Measurements from ENCODE around the gene YBX2. TPM values are rescaled to one million over a fixed set of nuclear protein-coding genes. Genes with fewer than 3 reads are reported as not detected.

YBX2 gene
- total RNA-seq, 1 donor from 2014 or later: 0.57 TPM

- DNase-seq (ENCODE audit: low spot score): peak; percentile 100
- TF ChIP-seq CTCF (IDR thresholded peaks at IDR 0.05): peak; percentile 10
- H3K4me3 Mint-ChIP-seq (ENCODE audit: unreplicated experiment): peak within 1 kb of the TSS; percentile 93
- H3K27me3 Mint-ChIP-seq (ENCODE audit: low read depth): no peaks in the 10 kb centered on the region
- H3K27ac Mint-ChIP-seq (ENCODE audit: unreplicated experiment): peak within 1 kb of the TSS; percentile 94
- H3K36me3 Mint-ChIP-seq (ENCODE audit: low read depth): peaks cover 25% of the 10 kb centered on the region
- peaks cover 64% of the 10 kb centered on the region for H3K4me1 Mint-ChIP-seq (ENCODE audit: low read depth)
- H3K9me3 Mint-ChIP-seq (ENCODE audit: low read depth): no peaks in the 10 kb centered on the region
These were observed 55.1 kb downstream of the YBX2 start, which contains the start of gene PHF23 for GRCh38 chr17:7239091-7240027. PHF23 (minus strand) TSS chr17:7239457; CDS start chr17:7239279, 178 bp downstream.

GRCh38 chr17:7238420-7239090 is 55.9 kb downstream of the YBX2 start:
- H3K27ac Mint-ChIP-seq (ENCODE audit: unreplicated experiment): peak overlapping the region; percentile 94
- no peak for TF ChIP-seq CTCF (IDR thresholded peaks at IDR 0.05)
- H3K27me3 Mint-ChIP-seq (ENCODE audit: low read depth): no peaks in the 10 kb centered on the region
- no peak for DNase-seq (ENCODE audit: low spot score)
- H3K36me3 Mint-ChIP-seq (ENCODE audit: low read depth): peaks cover 24% of the 10 kb centered on the region
- no peaks in the 10 kb centered on the region for H3K9me3 Mint-ChIP-seq (ENCODE audit: low read depth)
- peak overlapping the region; percentile 93 for H3K4me3 Mint-ChIP-seq (ENCODE audit: unreplicated experiment)
- peaks cover 64% of the 10 kb centered on the region for H3K4me1 Mint-ChIP-seq (ENCODE audit: low read depth)

Other genes starting within 250 kb of the YBX2 start
- gene CLEC10A, start 214.4 kb downstream of the YBX2 start, total RNA-seq: not detected in 3 replicates
- not detected in 3 replicates for gene ASGR2, start 179.8 kb downstream of the YBX2 start, total RNA-seq
- 0.46 to 1.9 TPM (median 0.97 TPM) in 3 replicates for gene ASGR1, start 115.3 kb downstream of the YBX2 start, total RNA-seq
- gene DLG4, start 74.8 kb downstream of the YBX2 start, total RNA-seq: 28.3 to 34.4 TPM (median 31.3 TPM) in 3 replicates
- 427 to 584 TPM (median 454 TPM) in 3 replicates for gene ACADVL, start 74.7 kb downstream of the YBX2 start, total RNA-seq
- 58.8 to 65.2 TPM (median 59.5 TPM) in 3 replicates for gene DVL2, start 60.1 kb downstream of the YBX2 start, total RNA-seq
- gene PHF23, start 55.2 kb downstream of the YBX2 start, total RNA-seq: 49.5 to 57.8 TPM (median 53.1 TPM) in 3 replicates
- gene GABARAP, start 52.2 kb downstream of the YBX2 start, total RNA-seq: 449 to 459 TPM (median 455 TPM) in 3 replicates
- gene CTDNEP1, start 42.9 kb downstream of the YBX2 start, total RNA-seq: 105 to 118 TPM (median 111 TPM) in 3 replicates
- 24.9 to 32.7 TPM (median 25.8 TPM) in 3 replicates for gene ELP5, start 42.4 kb downstream of the YBX2 start, total RNA-seq
- gene CLDN7, start 32.2 kb downstream of the YBX2 start, total RNA-seq: 0.42 to 0.54 TPM (median 0.46 TPM) in 3 replicates
- 0.15 to 0.38 TPM (median 0.30 TPM) in 3 replicates for gene SLC2A4, start 12.9 kb downstream of the YBX2 start, total RNA-seq
- 364 to 494 TPM (median 376 TPM) in 3 replicates for gene EIF5A, start 13.0 kb upstream of the YBX2 start, total RNA-seq
- gene GPS2, start 20.7 kb upstream of the YBX2 start, total RNA-seq: 43.9 to 64.9 TPM (median 55.3 TPM) in 3 replicates
- 28.0 to 43.3 TPM (median 32.4 TPM) in 3 replicates for gene NEURL4, start 34.7 kb upstream of the YBX2 start, total RNA-seq
- 2.9 to 6.8 TPM (median 3.7 TPM) in 3 replicates for gene ACAP1, start 41.9 kb upstream of the YBX2 start, total RNA-seq
- 16.6 to 23.3 TPM (median 23.0 TPM) in 3 replicates for gene KCTD11, start 57.5 kb upstream of the YBX2 start, total RNA-seq
- gene TMEM95, start 60.5 kb upstream of the YBX2 start, total RNA-seq: not detected in 3 replicates
- 0.22 to 0.72 TPM in 2 of 3 replicates, not detected in the other for gene TNK1, start 86.5 kb upstream of the YBX2 start, total RNA-seq
- gene PLSCR3, start 99.9 kb upstream of the YBX2 start, total RNA-seq: 79.8 to 82.6 TPM (median 81.5 TPM) in 3 replicates
- gene TMEM256, start 109.5 kb upstream of the YBX2 start, total RNA-seq: 32.8 to 42.8 TPM (median 34.3 TPM) in 3 replicates
- 45.2 to 49.8 TPM (median 46.7 TPM) in 3 replicates for gene NLGN2, start 113.2 kb upstream of the YBX2 start, total RNA-seq
- gene SPEM1, start 125.7 kb upstream of the YBX2 start, total RNA-seq: not detected in 3 replicates
- not detected in 3 replicates for gene SPEM2, start 131.0 kb upstream of the YBX2 start, total RNA-seq
- gene SPEM3, start 134.2 kb upstream of the YBX2 start, total RNA-seq: not detected in 3 replicates
- 6.9 to 9.1 TPM (median 7.7 TPM) in 3 replicates for gene TMEM102, start 140.8 kb upstream of the YBX2 start, total RNA-seq
- 5.0 to 6.0 TPM (median 5.1 TPM) in 3 replicates for gene FGF11, start 144.9 kb upstream of the YBX2 start, total RNA-seq
- 12.2 to 14.0 TPM (median 12.6 TPM) in 3 replicates for gene CHRNB1, start 150.4 kb upstream of the YBX2 start, total RNA-seq
- gene ZBTB4, start 185.0 kb upstream of the YBX2 start, total RNA-seq: 50.9 to 51.9 TPM (median 51.0 TPM) in 3 replicates
- not detected in 3 replicates for gene SLC35G6, start 186.8 kb upstream of the YBX2 start, total RNA-seq
- gene POLR2A, start 189.7 kb upstream of the YBX2 start, total RNA-seq: 113 to 121 TPM (median 115 TPM) in 3 replicates